Measurements from ENCODE around the gene ARV1.
"Not testable (repeated sequence)": the region's sequence is repeated elsewhere in the genome, so short reads cannot be mapped to it uniquely, and the experiment has no call there.

The ARV1 gene

DNA sequence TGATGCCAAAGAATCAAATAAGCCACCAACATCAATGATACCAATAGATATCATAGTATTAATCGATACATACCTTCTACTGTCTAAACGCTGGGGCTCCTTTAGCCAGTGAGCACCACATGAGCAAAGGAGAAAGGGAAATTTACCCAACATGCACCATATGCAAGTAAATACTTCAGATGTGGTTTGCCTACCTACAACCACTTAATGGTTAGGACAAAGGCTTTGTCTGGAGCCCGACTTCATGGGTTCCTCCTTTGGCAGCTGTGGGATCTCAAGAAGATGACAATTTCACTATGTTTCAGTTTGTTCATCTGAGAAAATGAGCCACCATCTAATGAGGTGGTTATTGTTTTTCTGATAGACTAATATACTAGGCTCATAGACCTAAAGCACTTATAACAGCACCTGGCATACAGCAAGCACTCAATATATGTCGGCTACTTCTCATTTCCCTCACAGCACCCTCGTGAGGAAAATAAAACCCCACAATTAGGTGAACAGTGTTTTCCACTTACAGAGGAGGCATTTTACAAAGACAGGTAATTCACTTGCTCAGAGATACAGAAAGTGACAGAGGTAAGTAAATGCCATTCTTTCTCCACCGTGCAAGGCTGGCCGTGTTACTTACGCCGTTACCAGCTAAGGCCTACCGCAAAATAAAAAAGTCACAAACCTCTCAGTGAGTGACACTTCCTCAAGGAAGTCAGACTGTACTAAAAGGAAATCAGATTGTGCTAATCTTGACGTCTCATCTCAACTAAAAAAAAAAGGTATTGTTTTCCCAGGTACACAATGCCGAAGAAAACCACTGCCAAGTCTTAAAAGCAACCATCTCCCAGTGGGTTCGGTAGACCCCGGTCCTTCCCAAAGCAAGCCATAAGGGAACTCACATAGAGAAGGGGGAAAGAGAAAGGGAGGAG lies 1.8 kb upstream of the ARV1 start:
- no peak for DNase-seq (ENCODE audit: low read depth)

GRCh38 chr1:230977761-230978490 lies 968 bp upstream of the ARV1 start:
- DNase-seq (ENCODE audit: low read depth) = no peak

DNA sequence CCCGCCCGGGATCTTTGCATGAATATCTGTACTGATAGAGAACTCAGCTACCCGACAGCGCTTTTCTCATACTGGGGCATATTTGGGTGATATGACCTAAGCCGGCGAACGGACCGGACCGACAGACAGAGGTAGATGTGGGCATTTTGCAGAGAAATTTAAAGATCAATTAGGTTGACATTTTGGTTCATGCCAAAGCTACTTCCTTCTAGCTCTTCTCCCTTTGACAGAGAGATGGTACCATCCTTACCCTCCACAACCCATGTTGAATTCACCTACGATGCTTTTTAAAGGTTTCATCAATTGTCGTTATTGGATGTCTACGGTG lies 459 bp downstream of the ARV1 start:
- no peak for DNase-seq (ENCODE audit: low read depth)

DNA sequence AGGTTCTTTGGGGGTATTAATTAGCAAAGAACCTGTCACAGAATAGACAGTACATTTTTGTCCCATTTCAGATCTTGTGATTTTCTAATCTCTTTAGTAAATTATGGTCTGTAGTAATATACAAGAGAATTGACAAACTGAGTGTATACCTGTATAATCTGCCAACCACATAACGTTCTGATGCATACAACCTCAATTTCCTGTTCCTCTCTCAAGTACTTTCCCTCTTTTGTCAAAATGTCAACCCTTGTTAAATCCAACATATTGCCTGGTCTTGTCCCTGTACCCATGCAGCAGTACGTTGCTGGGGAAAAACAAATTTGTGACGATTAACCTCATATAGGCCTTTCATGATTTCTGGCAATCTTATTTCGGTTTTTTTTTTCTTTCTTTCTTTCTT lies 1.1 kb downstream of the ARV1 start:
- no peak for DNase-seq (ENCODE audit: low read depth)

GRCh38 chr1:230982696-230983095 lies 3.8 kb downstream of the ARV1 start:
- DNase-seq (ENCODE audit: low read depth) = no peak

DNA sequence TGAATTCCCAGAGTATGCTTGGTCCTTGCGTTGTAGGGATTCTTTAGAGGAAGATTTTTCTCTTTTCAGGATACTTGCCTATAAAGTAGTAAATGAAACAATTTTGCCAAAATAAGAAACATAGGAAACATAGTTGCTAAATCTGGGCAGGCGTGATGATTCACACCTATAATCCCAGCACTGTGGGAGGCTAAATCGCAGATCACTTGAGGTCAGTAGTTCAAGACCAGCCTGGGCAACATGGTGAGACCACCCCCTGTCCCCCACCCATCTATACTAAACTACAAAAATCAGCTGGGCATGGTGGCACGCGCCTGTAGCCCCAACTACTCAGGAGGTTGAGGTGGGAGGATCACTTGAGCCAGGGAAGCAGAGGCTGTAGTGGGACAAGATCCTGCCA lies 4.9 kb downstream of the ARV1 start:
- DNase-seq (ENCODE audit: low read depth) = no peak

DNA sequence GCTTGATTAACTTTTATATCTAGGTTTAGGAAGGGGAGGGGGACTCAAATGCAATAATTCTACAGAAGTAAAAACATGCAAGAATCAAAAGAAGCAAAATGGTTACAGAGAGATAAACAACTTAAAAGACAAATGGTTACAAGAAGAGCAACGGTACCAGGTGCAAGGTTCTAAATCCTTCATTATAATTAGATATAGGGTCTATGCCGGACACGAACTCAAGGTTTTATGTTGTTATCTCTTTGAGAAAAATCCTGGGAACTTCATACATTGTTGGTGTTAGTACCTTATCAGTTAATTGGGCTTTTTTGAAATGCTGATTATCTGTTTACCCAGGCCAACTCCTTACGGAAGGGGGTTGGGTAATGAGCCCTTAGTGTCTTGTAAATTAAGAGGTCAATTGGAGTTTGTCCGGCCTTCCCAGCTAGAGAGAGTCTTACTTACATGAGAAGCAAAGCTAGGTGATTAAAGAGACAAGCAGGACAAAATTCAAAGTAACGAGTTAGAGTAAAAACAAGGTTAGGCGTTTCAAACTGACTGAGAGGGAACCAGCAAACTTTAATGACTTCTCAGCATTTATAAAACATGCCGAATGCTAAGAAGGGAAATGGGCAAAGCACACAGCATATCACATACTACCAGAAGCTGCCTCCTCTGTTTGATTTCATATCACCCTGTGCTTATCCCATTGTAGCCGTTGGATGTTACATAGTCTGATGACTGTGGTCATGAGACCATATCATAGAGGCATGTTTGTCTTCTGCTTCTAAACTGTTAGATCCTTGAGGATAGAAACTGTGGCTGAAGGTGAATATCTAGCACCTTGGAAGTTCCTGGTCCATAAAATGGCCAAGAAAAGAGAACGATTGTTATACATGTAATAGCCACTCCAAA lies 6.0 kb downstream of the ARV1 start:
- DNase-seq (ENCODE audit: low read depth) = not testable (repeated sequence)

- DNase-seq (ENCODE audit: low read depth) = no peak
Measured at GRCh38 chr1:230985711-230986110, 6.8 kb downstream of the ARV1 start.

DNA sequence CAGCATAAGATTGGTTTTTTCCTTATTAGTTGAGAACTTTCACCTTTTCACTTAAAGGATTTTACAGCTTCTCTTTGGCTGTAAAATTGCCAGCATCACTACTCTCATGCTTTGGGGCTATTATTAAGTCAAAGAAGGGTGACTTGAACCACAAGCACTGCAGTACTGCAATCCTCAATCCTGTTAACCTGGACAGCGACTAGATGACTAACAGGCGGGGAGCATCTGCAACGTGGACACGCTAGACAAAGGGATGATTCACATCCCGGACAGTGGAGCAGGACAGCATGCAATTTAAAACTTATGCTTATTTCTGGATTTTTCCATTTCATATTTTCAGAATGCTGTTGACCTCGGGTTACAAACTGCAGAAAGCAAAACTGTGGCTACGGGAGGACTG lies 8.1 kb downstream of the ARV1 start:
- DNase-seq (ENCODE audit: low read depth) = no peak

GRCh38 chr1:230987448-230987847 lies 8.6 kb downstream of the ARV1 start:
- DNase-seq (ENCODE audit: low read depth) = no peak

GRCh38 chr1:230992100-230992774 lies 13.3 kb downstream of the ARV1 start:
- no peak for DNase-seq (ENCODE audit: low read depth)

GRCh38 chr1:230994860-230995259 lies 16.0 kb downstream of the ARV1 start:
- no peak for DNase-seq (ENCODE audit: low read depth)

- no peak for DNase-seq (ENCODE audit: low read depth)
Measured at GRCh38 chr1:231000201-231000600, 21.3 kb downstream of the ARV1 start.

GRCh38 chr1:231000639-231001038 lies 21.7 kb downstream of the ARV1 start:
- DNase-seq (ENCODE audit: low read depth) = no peak

DNA sequence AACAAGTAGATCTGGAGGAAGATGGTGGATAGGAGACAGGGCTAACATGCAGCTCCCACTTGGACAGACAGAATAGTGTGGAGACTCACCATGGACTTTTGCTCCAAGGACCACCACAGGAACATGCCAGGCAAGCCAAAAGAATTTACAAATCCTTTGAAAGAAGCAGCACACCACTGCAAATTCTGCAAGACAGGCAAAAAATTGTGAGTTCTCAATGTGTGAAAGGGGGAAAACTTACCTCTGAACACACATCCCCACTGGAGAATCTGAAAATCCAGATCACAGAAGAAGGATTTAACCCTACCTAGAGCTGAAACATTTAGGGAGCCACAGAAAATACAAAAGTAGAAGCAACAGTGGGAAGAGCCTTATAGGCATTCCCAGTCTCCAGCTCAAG lies 23.0 kb downstream of the ARV1 start:
- no peak for DNase-seq (ENCODE audit: low read depth)

GRCh38 chr1:231007535-231007934 lies 28.6 kb downstream of the ARV1 start:
- DNase-seq (ENCODE audit: low read depth) = not testable (repeated sequence)

DNA sequence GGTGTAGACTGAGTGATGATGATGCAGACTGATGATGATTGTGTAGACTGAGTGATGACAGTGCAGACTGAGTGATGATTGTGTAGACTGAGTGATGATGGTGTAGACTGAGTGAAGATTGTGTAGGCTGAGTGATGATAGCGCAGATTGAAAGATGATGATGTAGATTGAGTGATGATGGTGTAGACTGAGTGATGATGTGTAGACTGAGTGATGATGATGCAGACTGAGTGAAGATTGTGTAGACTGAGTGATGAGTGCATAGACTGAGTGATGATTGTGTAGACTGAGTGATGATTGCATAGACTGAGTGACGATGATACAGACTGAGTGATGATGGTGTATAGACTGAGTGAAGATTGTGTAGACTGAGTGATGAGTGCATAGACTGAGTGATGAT lies 32.5 kb downstream of the ARV1 start:
- no peak for DNase-seq (ENCODE audit: low read depth)

DNA sequence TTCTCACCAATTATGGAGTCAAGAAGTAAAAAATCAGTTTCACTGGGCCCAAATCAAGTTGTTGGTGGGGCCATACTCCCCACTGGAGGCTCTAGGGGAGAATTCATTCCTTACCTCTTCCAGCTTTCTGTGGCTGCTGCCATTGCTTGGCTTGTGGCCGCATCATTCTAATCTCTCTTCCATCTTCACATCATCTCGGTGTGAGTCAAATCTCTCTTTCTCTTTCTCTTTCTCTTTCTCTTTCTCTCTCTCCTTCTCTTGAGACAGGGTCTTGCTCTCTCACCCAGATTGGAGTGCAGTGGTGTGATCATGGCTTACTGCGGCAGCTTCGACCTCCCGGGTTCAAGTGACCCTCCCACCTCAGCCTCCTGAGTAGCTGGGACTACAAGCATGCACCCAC lies 33.1 kb downstream of the ARV1 start:
- no peak for DNase-seq (ENCODE audit: low read depth)

- no peak for DNase-seq (ENCODE audit: low read depth)
Measured at GRCh38 chr1:231013391-231014015, 34.6 kb downstream of the ARV1 start.

DNA sequence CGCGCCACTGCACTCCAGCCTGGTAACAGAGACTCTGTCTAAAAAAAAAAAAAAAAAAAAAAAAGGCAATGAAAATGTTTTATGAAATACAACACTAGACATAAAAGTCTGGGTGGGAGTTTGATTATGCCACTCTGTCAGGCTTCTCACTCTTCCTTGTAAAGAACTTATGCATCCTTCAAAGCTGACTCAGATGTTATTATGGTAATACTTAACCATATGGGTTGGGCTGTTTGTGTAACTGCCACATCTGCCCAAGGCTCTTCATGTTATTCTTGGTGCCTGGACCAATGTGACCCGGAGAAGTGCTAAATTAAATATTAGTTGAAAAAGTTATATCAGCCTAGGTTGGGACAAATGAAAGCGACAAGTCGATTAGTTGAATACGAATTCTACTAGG lies 37.3 kb downstream of the ARV1 start:
- DNase-seq (ENCODE audit: low read depth) = no peak

- DNase-seq (ENCODE audit: low read depth) = no peak
Measured at GRCh38 chr1:231016966-231017365, 38.1 kb downstream of the ARV1 start.
